Inferior parietal cortex (tissue), 1 donor: ENCODE measurements around the gene PACRG.

Experiments
- DNase-seq: peaks from one replicate; pipeline ENCODE4 v3.0.0-alpha.2; 2016; ENCODE audit errors: extremely low spot score

Gene PACRG

GRCh38 chr6:163241683-163242082, 513.9 kb downstream of the PACRG start:
- no peak for DNase-seq

- DNase-seq = peak; percentile 80
Observed at GRCh38 chr6:163243083-163243482, 515.3 kb downstream of the PACRG start.

GRCh38 chr6:163243692-163244589, 516.2 kb downstream of the PACRG start:
- peak; percentile 55 for DNase-seq

GRCh38 chr6:163248051-163248450, 520.3 kb downstream of the PACRG start:
- peak; percentile 83 for DNase-seq

GRCh38 chr6:163249651-163250101, 521.9 kb downstream of the PACRG start:
- DNase-seq = peak; percentile 58

- no peak for DNase-seq
Observed at GRCh38 chr6:163250116-163250515, 522.3 kb downstream of the PACRG start.

GRCh38 chr6:163252061-163252591, 524.4 kb downstream of the PACRG start:
- DNase-seq = no peak

GRCh38 chr6:163253556-163254213, 525.9 kb downstream of the PACRG start:
- DNase-seq = no peak

- peak; percentile 76 for DNase-seq
Observed at GRCh38 chr6:163254341-163254835, 526.6 kb downstream of the PACRG start.

GRCh38 chr6:163255265-163255664, 527.5 kb downstream of the PACRG start:
- no peak for DNase-seq

GRCh38 chr6:163259689-163260088, 531.9 kb downstream of the PACRG start:
- DNase-seq = no peak

GRCh38 chr6:163260111-163260895, 532.5 kb downstream of the PACRG start:
- peak; percentile 69 for DNase-seq

- peak; percentile 58 for DNase-seq
Observed at GRCh38 chr6:163260911-163261310, 533.1 kb downstream of the PACRG start.

- DNase-seq = no peak
Observed at GRCh38 chr6:163261361-163261760, 533.6 kb downstream of the PACRG start.

- DNase-seq = peak; percentile 52
Observed at GRCh38 chr6:163262080-163262479, 534.3 kb downstream of the PACRG start.

- DNase-seq = peak; percentile 77
Observed at GRCh38 chr6:163263196-163263595, 535.4 kb downstream of the PACRG start.

GRCh38 chr6:163263998-163264661, 536.4 kb downstream of the PACRG start:
- peak; percentile 43 for DNase-seq

- no peak for DNase-seq
Observed at GRCh38 chr6:163264662-163265035, 536.9 kb downstream of the PACRG start.

GRCh38 chr6:163281634-163282033, 553.9 kb downstream of the PACRG start:
- DNase-seq = no peak

- no peak for DNase-seq
Observed at GRCh38 chr6:163282672-163283071, 554.9 kb downstream of the PACRG start.

- no peak for DNase-seq
Observed at GRCh38 chr6:163284151-163284550, 556.4 kb downstream of the PACRG start.
